Measurements from ENCODE around the gene CEP350.

CEP350 gene

DNA sequence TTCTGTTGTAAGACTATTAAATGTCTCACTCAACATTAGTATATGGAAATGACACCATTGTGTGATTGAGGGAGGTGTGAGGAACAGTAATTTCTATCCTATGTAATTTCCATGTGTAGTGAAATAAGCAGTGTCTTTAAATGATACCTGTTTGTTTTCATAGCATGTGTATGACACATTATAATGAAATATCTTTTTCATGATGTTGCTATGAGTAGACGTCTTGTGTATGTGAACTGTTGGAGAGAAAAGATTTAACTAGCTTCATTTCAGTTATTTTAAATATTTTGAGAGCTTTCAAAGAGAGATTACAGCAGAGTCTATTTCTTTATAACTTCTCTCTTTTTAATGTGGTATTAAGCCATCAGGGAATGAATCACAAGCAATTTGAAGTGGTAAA, 128.6 kb downstream of the CEP350 start:
- TF ChIP-seq, protein P1, sequence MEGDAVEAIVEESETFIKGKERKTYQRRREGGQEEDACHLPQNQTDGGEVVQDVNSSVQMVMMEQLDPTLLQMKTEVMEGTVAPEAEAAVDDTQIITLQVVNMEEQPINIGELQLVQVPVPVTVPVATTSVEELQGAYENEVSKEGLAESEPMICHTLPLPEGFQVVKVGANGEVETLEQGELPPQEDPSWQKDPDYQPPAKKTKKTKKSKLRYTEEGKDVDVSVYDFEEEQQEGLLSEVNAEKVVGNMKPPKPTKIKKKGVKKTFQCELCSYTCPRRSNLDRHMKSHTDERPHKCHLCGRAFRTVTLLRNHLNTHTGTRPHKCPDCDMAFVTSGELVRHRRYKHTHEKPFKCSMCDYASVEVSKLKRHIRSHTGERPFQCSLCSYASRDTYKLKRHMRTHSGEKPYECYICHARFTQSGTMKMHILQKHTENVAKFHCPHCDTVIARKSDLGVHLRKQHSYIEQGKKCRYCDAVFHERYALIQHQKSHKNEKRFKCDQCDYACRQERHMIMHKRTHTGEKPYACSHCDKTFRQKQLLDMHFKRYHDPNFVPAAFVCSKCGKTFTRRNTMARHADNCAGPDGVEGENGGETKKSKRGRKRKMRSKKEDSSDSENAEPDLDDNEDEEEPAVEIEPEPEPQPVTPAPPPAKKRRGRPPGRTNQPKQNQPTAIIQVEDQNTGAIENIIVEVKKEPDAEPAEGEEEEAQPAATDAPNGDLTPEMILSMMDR (IDR thresholded peaks at IDR 0.05; ENCODE audit: low read depth, low read length): no peak
- no peak overlapping the region for H3K4me3 ChIP-seq (ENCODE audit: low read depth, low read length)

DNA sequence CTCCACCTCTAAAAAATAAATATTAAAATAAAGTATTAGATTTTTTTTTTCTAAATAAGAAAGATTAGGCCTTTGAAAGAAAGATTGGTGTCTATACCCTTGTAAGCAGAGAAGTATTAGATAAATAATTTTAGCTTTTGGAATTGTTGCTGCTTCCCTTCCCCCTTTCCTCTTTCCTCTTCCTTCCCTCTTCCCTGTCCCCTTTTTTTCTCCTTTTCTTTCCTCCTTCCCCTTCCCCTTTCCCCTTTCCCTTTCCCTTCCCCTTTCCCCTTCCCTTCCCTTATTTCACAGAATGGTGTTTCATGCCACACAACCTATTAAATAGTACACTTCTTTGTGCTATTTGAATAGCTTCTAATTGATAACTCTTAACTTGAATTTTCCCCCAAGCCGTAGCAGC, 130.3 kb downstream of the CEP350 start:
- TF ChIP-seq, protein P1 (IDR thresholded peaks at IDR 0.05; ENCODE audit: low read depth, low read length): no peak

DNA sequence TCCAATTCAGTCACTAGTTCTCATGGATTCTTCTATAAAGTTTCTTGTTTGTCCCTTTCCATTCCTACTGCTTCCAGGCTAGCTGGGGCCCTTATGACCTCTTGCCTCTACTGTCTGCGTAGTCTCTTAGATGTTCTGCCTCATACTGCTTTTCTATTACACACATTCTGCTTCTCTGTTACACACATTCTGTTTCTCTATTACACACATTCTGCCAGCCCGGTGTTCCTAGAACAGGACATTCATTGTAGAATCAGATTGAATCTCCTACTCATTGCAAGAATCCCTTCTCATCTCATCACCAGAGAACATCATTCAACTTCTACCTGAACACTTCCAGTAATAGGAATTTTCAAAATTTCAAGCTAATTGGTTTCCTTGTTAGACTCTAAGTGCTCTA, 130.7 kb downstream of the CEP350 start:
- no peak overlapping the region for H3K4me3 ChIP-seq (ENCODE audit: low read depth, low read length)
- TF ChIP-seq, protein P1 (IDR thresholded peaks at IDR 0.05; ENCODE audit: low read depth, low read length): no peak

More for the DNA sequence above, 130.3 kb downstream of the CEP350 start:
- H3K4me3 ChIP-seq (ENCODE audit: low read depth, low read length): no peak overlapping the region

DNA sequence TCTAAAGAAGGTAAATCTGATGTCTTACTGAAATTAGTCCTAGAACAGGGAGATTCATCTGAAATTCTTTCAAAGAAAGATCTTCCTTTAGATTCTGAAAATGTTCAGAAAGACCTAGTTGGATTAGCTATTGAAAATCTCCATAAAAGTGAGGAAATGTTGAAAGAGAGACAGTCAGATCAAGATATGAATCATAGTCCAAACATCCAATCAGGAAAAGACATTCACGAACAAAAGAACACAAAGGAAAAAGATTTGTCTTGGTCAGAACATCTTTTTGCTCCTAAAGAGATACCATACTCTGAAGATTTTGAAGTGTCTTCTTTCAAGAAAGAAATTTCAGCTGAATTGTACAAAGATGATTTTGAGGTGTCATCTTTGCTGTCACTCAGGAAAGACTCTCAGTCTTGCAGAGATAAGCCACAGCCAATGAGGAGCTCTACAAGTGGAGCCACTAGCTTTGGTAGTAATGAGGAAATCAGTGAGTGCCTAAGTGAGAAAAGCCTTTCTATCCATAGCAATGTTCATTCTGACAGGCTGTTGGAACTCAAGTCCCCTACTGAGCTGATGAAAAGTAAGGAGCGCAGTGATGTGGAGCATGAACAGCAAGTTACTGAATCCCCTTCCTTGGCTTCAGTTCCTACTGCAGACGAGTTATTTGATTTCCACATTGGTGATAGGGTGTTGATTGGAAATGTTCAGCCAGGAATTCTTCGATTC, 138.5 kb downstream of the CEP350 start:
- TF ChIP-seq, protein P1 (IDR thresholded peaks at IDR 0.05; ENCODE audit: low read depth, low read length): no peak
- H3K4me3 ChIP-seq (ENCODE audit: low read depth, low read length): no peak overlapping the region

DNA sequence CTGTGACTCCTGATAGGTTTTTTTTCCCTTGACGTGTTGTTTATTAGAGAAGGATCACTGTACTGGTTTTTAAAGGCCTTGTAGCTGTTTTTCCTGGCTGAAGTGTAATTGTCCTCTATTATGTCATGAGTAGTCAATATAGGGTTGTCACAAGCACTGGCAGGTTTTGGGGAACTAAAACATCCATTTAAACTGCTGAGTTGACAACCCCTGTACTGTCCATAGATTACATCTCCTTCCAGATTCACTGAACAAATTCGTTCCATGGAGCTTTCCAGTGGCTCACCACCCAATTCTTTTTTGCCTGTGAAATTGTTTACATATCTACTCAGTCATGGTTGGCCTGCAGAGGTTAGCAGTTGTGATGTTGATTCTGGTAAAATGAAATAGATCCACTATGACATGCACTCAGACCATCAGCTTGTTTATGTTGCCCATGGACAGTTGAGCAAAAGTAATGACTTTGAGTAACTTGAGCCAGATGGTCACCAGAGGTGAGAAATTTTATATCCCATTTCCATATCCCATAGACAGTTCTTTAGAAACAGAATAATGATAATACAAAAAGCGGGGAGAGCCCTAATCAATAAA, 140.2 kb downstream of the CEP350 start:
- H3K4me3 ChIP-seq (ENCODE audit: low read depth, low read length): no peak overlapping the region
- TF ChIP-seq, protein P1 (IDR thresholded peaks at IDR 0.05; ENCODE audit: low read depth, low read length): no peak

DNA sequence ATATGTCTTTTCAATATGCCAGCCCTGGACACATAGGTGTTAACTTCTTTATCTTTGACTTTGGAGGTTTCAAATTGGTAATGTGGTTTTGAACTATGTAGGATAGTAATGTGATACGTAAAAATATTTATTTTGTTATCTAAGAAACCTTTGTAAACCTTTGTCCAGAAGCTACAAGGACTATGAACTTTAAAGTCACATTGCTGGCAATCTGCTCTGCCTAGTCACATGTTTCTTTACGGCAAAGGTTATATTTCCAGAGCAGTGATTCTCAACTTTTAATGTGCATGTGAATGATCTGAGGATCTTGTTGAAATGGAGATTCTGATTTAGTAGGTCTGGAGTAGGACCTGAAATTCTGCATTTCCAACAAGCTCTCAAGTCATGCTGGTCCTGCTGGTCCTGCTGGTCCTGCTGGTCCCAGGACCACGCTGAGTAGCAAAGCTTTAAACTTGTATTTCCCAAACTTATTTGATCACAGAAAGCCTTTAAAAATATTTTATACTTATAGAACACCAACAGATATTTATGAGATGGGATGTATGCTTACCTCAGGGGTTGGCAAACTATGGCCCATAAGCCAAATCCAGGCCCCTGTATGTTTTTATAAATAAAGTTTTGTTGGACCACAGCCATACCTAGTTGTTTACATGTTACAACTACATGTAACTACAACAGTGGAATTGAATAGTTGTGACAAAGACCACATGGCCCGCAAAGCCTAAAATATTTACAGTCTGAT, 142.1 kb downstream of the CEP350 start:
- H3K4me3 ChIP-seq (ENCODE audit: low read depth, low read length): no peak overlapping the region
- TF ChIP-seq, protein P1 (IDR thresholded peaks at IDR 0.05; ENCODE audit: low read depth, low read length): no peak

DNA sequence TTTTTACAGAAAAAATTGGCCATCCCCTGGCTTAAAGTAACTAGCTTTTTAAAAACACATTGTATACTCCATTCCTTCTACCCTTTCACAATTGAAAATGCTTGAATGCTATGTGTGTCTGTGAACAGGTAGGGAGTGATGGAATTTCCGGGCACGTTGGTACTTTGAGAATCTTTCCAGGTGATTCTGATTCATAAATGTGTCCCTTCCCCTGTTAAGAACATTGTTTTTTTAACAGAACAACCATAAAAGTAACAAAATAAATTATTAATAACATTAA, 142.7 kb downstream of the CEP350 start:
- TF ChIP-seq, protein P1 (IDR thresholded peaks at IDR 0.05; ENCODE audit: low read depth, low read length): no peak

More for the DNA sequence above, 142.7 kb downstream of the CEP350 start:
- H3K4me3 ChIP-seq (ENCODE audit: low read depth, low read length): no peak overlapping the region
